Measurements from ENCODE around the gene ASB10.

The ASB10 gene

DNA sequence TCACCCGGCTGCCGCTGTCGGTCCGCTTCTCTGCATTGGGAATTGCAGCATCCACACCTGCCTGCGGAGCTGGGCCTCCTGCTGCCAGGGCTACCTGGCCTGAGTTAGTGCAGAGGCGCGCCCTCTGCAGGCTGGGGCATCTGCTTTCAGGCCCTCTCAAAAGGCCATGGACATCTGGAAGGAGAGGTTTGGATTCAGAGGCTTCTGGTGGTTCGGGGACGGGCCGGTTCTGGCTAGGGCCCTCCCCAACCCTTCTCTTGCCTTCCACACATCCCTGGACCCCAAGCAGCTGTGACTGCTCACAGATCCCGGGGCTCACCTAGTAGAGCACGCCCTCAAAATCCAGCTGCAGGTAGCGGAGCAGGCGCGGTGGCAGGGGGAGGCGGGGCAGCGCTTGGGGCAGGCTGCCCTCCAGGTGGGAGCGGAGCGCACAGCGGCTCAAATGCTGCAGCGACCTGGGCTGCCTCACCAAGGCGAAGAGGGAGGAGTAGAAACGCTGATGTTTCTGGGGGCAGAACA lies 11.2 kb downstream of the ASB10 start:
- no peak for TF ChIP-seq CTCF (IDR thresholded peaks at IDR 0.05; ENCODE audit: control insufficient read depth, insufficient read depth, low read depth, low read length, missing control alignments)
- DNase-seq (ENCODE audit: low read depth) = no peak
- H3K4me3 ChIP-seq (ENCODE audit: control insufficient read depth, low read depth, low read length) = no peak overlapping the region

- no peak for DNase-seq (ENCODE audit: low read depth)
- H3K4me3 ChIP-seq (ENCODE audit: control insufficient read depth, low read depth, low read length) = no peak overlapping the region
- no peak for TF ChIP-seq CTCF (IDR thresholded peaks at IDR 0.05; ENCODE audit: control insufficient read depth, insufficient read depth, low read depth, low read length, missing control alignments)
Observed at GRCh38 chr7:151175047-151175792, 11.8 kb downstream of the ASB10 start.

DNA sequence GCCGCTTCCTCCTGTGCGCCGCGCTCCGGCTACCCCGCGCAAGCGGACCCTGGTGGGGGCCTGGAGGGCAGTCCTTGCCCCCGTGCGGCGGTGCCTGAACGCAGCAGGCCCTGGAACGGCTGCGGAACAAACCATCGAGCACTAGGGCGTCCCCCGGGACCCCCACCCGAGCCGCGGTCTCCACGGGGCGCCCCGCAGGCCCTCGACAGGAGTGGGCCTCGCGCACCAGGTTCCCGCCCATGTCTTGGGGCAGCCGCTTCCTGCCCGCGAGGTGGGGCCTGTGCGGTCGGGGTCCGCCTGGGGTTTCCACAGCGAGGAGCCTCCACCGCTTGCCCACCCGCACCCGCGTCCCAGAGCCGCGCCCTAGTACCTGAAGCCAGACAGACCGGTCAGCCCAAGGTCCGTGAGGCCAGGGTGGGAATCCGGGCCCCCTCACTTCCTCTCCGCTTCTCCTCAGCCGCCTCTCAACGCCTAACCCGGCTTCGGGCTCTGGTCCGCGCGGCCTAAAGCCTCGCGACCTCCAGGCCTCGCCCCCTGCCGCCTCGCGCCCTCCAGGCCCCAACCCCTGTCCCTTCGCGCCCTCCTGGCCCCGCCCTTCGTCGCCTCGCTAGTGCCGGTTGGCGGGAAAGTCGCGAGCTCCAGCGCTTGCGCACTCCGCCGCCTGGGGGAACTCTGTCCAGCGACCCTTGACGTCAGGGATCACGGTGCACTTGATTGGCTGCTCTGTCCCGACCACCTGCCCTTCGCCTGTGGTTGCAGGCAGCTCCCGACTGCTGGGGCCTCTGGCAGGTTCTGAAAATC lies 12.6 kb downstream of the ASB10 start:
- DNase-seq (ENCODE audit: low read depth) = no peak
- no peak for TF ChIP-seq CTCF (IDR thresholded peaks at IDR 0.05; ENCODE audit: control insufficient read depth, insufficient read depth, low read depth, low read length, missing control alignments)

GRCh38 chr7:151173386-151174245 lies 13.4 kb downstream of the ASB10 start:
- no peak overlapping the region for H3K4me3 ChIP-seq (ENCODE audit: control insufficient read depth, low read depth, low read length)
- no peak for TF ChIP-seq CTCF (IDR thresholded peaks at IDR 0.05; ENCODE audit: control insufficient read depth, insufficient read depth, low read depth, low read length, missing control alignments)
- DNase-seq (ENCODE audit: low read depth) = no peak

More for the DNA sequence above, 12.6 kb downstream of the ASB10 start:
- no peak overlapping the region for H3K4me3 ChIP-seq (ENCODE audit: control insufficient read depth, low read depth, low read length)

DNA sequence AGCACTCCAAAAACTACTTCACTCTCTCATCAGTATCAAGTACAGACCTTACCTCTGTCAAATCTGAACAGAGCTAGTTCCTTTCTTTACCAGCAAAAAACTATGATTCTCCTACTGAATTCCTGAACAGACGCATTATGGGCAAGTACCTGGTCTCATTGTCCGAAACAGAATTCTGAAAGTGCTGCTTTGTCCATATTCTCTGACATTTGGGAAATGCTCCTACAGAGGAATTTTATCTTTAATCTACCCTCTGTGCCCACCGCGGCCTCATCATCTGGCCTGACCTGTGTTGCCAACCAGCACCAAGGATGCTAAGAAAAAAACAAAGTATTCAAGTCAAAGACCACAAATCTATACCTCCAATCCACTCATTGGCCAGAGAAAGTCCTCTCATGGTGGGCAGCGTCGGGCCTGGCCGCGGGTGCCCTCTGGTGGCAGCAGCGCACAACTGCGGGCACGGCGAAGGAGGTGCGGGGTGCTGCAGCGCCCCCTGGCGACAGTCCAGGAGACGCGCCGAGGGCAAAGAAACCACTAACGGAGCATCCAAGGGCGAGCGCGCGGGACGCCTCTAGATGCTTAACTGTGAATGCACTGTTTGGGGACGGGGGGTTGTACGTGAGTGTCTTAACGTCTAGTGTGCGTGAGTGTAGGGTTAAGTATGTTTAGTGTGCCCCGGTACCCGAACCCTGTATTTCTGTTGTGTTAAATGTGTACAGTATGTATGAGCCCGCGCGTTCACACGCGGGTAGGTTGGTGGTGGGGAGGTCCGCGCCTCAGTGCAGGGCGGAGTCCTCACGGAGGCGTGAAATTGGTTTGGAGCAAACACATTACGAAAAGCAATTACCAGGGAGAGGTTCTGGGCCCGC lies 14.5 kb downstream of the ASB10 start:
- peak; percentile 100 for TF ChIP-seq CTCF (IDR thresholded peaks at IDR 0.05; ENCODE audit: control insufficient read depth, insufficient read depth, low read depth, low read length, missing control alignments)
- no peak for DNase-seq (ENCODE audit: low read depth)
- no peak overlapping the region for H3K4me3 ChIP-seq (ENCODE audit: control insufficient read depth, low read depth, low read length)

All from AG09309 (cell line).